Activated CD8-positive, alpha-beta T cell treated with anti-CD3 and anti-CD28 coated beads, Interleukin-2, amount 10 ng/mL, durations not matched to agents 7 days and 5 days (primary cell): ENCODE data around the gene BTBD7. TPM values are rescaled to one million over a fixed set of nuclear protein-coding genes. Genes with fewer than 3 reads are reported as not detected.

Experiments
- ATAC-seq: fragments of 150-1000 bp; cut with Tn5 transposase; one replicate; pipeline ENCODE4 v1.10.0; 2021; ENCODE audit warnings: moderate library complexity
- CTCF ChIA-PET: fragments of 350-600 bp; sonication (Branson Sonifier 250); formaldehyde crosslinking; loops from one replicate; lab custom pipeline; 2021; ENCODE audit warnings: antibody characterized with exemption; lab: Charles Lee
- POLR2A ChIA-PET: fragments of 350-600 bp; sonication (Branson Sonifier 250); formaldehyde crosslinking; loops from one replicate; lab custom pipeline; 2021; ENCODE audit warnings: antibody characterized with exemption; lab: Charles Lee
- DNase-seq: peaks from one replicate; pipeline ENCODE4 v3.0.0-alpha.2; 2020
- H3K27ac Mint-ChIP-seq: one replicate; pipeline ENCODE4 v1.8.0; 2021; ENCODE audit warnings: mild to moderate bottlenecking, mixed read lengths
- H3K27me3 Mint-ChIP-seq: one replicate; pipeline ENCODE4 v1.8.0; 2021; ENCODE audit warnings: low read depth, mixed read lengths
- H3K36me3 Mint-ChIP-seq: one replicate; pipeline ENCODE4 v1.8.0; 2021; ENCODE audit warnings: low read depth, mixed read lengths
- H3K4me1 Mint-ChIP-seq: one replicate; pipeline ENCODE4 v1.8.0; 2021; ENCODE audit warnings: low read depth, mixed read lengths
- H3K4me3 Mint-ChIP-seq: one replicate; pipeline ENCODE4 v1.8.0; 2021; ENCODE audit warnings: mild to moderate bottlenecking, mixed read lengths
- H3K9me3 Mint-ChIP-seq: one replicate; pipeline ENCODE4 v1.8.0; 2022; ENCODE audit warnings: mixed read lengths; ENCODE audit not compliant: insufficient read depth
- total RNA-seq, 2 experiments: library from RNA; stranded (reverse); gene quantifications; one replicate each; pipeline ENCODE4 v1.2.3, GENCODE V29; 2021

The BTBD7 gene
- total RNA-seq, 2 experiments from 2014 or later = 19.0 to 20.4 TPM

DNA sequence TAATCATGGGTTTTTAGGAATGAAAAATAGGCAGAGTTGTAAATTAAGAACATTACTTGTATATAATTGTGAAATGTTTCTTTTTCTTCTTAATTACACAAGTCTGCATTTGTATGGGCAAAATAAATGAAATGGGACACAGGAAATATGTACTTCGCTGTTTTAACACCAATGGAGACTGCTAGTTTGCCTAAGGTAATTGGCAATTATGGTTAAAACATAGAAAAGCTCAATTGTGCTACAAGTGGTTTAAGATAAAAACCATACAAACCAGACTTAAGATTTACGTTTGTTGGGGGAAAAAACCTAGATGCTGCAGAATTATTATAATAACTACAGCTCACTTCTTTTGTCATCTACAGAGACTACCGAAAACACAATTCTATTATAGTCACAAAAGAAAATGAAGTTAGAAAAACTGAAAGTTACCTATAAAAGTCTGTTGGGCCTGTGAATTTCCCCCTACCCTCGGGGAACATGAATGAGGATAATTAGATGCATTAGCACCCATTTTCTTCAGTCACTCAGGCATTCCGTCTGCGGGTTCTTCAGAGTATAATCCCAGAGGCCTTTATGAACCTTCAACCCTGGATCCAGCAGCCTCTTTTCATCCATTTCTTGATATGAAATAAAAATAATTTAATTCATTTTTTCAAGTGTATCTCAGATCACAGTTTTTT is 37.2 kb downstream of the BTBD7 start:
- ChIA-PET CTCF (no interaction called here), POLR2A (interaction anchor here (0.6 kb wide), 1 partner anchor 983 kb away, joined by 3 read pairs; no protein-coding TSS in a partner anchor)
- no peaks in the 10 kb centered on the region for H3K9me3 Mint-ChIP-seq
- DNase-seq = no peak
- no peak for ATAC-seq
- H3K4me3 Mint-ChIP-seq = no peak overlapping the region
- H3K27me3 Mint-ChIP-seq = no peaks in the 10 kb centered on the region
- H3K27ac Mint-ChIP-seq = no peak overlapping the region
- peaks cover 5% of the 10 kb centered on the region for H3K4me1 Mint-ChIP-seq
- peaks cover 16% of the 10 kb centered on the region for H3K36me3 Mint-ChIP-seq

DNA sequence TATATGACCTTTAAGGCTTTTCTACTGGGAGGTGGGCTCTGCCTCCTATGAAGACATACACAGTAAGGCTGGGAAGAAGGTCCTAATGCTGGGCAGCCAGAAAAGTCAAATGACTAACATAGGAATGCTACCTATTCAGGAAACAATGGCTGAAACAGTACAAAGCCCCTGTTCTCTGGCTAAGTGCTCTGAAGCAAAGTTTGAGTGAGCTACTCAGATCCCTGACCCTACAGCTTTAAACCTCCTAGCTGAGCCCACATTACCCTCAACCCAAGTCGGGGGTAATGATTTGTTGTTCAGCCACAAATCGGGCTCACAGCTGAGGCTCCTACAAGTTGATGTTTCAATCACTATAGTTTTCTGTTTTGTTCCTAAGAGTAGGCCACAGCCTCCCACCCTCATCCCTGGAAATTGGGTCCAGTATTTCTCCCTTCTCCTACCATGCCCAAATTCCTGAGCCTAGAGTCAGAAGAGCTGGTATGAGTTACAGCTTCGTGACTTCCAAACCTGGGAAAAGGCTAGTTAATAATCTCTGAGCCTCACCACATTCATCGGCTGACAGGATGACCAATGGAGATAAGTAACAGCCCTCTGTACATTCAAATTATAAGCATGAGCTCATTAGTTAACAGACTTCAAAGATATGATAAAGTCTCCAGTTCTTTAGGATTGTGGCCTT is 46.5 kb downstream of the BTBD7 start:
- DNase-seq = no peak
- H3K27me3 Mint-ChIP-seq = no peaks in the 10 kb centered on the region
- H3K4me1 Mint-ChIP-seq = no peaks in the 10 kb centered on the region
- CTCF ChIA-PET = interaction anchor here (1.6 kb wide), 1 partner anchor 10 kb away, joined by 3 read pairs; no protein-coding TSS in a partner anchor
- no peak for ATAC-seq
- peaks cover 11% of the 10 kb centered on the region for H3K36me3 Mint-ChIP-seq
- H3K4me3 Mint-ChIP-seq = no peak overlapping the region
- H3K27ac Mint-ChIP-seq = no peak overlapping the region
- no peaks in the 10 kb centered on the region for H3K9me3 Mint-ChIP-seq
- POLR2A ChIA-PET = no interaction called here

DNA sequence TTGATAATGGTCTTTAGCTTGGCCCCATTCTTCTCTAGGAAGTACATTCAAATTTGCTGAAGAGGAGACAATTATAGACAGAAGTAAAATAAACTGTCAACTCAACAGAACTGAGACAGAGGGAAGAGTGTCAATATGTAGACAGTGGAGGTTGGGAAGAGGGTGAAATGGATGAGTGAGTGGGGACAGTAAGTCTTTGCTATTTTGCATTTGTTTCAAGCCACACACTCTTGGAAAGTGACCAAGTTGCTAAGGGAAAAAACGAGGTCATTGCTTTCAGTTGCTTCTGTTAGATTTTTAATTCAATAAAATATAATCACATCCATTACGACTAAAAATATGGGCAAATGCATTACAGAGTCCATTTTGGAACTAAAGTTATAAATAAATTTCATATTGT is 47.8 kb downstream of the BTBD7 start:
- peaks cover 11% of the 10 kb centered on the region for H3K36me3 Mint-ChIP-seq
- no peaks in the 10 kb centered on the region for H3K27me3 Mint-ChIP-seq
- no peak for ATAC-seq
- ChIA-PET POLR2A (no interaction called here), CTCF (interaction anchor here (0.9 kb wide), 1 partner anchor 18 kb away, joined by 3 read pairs; no protein-coding TSS in a partner anchor)
- no peaks in the 10 kb centered on the region for H3K9me3 Mint-ChIP-seq
- H3K4me3 Mint-ChIP-seq = no peak overlapping the region
- H3K27ac Mint-ChIP-seq = no peak overlapping the region
- no peak for DNase-seq
- H3K4me1 Mint-ChIP-seq = no peaks in the 10 kb centered on the region

GRCh38 chr14:93281937-93282336 is 50.9 kb downstream of the BTBD7 start:
- Mint-ChIP-seq H3K4me3 (no peak overlapping the region), H3K27me3 (no peaks in the 10 kb centered on the region), H3K4me1 (no peaks in the 10 kb centered on the region), H3K27ac (no peak overlapping the region), H3K36me3 (peaks cover 9% of the 10 kb centered on the region), H3K9me3 (no peaks in the 10 kb centered on the region)
- ChIA-PET POLR2A (no interaction called here), CTCF (no interaction called here)
- ATAC-seq (no peak), DNase-seq (no peak)

DNA sequence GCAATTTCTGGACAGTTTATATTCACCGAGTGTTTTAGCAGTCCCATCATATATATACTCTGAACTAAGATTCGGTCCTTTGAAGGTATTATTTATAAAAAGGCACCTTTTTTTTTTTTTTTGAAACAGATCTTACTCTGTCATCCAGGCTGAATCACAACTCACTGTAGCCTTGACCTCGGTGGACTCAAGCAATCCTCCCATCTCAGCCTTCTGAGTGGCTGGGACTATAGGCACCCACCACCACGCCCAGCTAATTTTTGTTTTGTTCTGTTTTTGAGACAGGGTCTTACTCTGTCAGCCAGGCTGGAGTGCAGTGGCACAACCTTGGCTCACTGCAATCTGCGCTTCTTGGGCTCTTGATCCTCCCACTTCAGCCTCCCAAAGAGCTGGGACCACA is 52.1 kb downstream of the BTBD7 start:
- no peak for DNase-seq
- Mint-ChIP-seq H3K36me3 (peaks cover 5% of the 10 kb centered on the region), H3K4me1 (no peaks in the 10 kb centered on the region), H3K27me3 (no peaks in the 10 kb centered on the region), H3K27ac (no peak overlapping the region), H3K9me3 (no peaks in the 10 kb centered on the region), H3K4me3 (no peak overlapping the region)
- POLR2A ChIA-PET = no interaction called here
- ATAC-seq = no peak
- CTCF ChIA-PET = no interaction called here

- ATAC-seq = no peak
- CTCF ChIA-PET = no interaction called here
- POLR2A ChIA-PET = no interaction called here
- no peak for DNase-seq
- no peaks in the 10 kb centered on the region for H3K4me1 Mint-ChIP-seq
- H3K9me3 Mint-ChIP-seq = no peaks in the 10 kb centered on the region
- H3K27ac Mint-ChIP-seq = no peak overlapping the region
- H3K4me3 Mint-ChIP-seq = no peak overlapping the region
- H3K27me3 Mint-ChIP-seq = no peaks in the 10 kb centered on the region
- peaks cover 3% of the 10 kb centered on the region for H3K36me3 Mint-ChIP-seq
Observed at GRCh38 chr14:93276031-93276716, 56.7 kb downstream of the BTBD7 start.

- CTCF ChIA-PET = no interaction called here
- POLR2A ChIA-PET = no interaction called here
- Mint-ChIP-seq H3K36me3 (peaks cover 3% of the 10 kb centered on the region), H3K9me3 (no peaks in the 10 kb centered on the region), H3K27me3 (no peaks in the 10 kb centered on the region), H3K27ac (no peak overlapping the region), H3K4me1 (no peaks in the 10 kb centered on the region), H3K4me3 (no peak overlapping the region)
- DNase-seq (no peak), ATAC-seq (no peak)
Observed at GRCh38 chr14:93274055-93274806, 58.6 kb downstream of the BTBD7 start.

GRCh38 chr14:93271111-93271510 is 61.7 kb downstream of the BTBD7 start:
- CTCF ChIA-PET = no interaction called here
- H3K36me3 Mint-ChIP-seq = no peaks in the 10 kb centered on the region
- H3K27me3 Mint-ChIP-seq = no peaks in the 10 kb centered on the region
- DNase-seq (no peak), ATAC-seq (no peak)
- POLR2A ChIA-PET = no interaction called here
- no peak overlapping the region for H3K27ac Mint-ChIP-seq
- no peak overlapping the region for H3K4me3 Mint-ChIP-seq
- H3K9me3 Mint-ChIP-seq = no peaks in the 10 kb centered on the region
- no peaks in the 10 kb centered on the region for H3K4me1 Mint-ChIP-seq

DNA sequence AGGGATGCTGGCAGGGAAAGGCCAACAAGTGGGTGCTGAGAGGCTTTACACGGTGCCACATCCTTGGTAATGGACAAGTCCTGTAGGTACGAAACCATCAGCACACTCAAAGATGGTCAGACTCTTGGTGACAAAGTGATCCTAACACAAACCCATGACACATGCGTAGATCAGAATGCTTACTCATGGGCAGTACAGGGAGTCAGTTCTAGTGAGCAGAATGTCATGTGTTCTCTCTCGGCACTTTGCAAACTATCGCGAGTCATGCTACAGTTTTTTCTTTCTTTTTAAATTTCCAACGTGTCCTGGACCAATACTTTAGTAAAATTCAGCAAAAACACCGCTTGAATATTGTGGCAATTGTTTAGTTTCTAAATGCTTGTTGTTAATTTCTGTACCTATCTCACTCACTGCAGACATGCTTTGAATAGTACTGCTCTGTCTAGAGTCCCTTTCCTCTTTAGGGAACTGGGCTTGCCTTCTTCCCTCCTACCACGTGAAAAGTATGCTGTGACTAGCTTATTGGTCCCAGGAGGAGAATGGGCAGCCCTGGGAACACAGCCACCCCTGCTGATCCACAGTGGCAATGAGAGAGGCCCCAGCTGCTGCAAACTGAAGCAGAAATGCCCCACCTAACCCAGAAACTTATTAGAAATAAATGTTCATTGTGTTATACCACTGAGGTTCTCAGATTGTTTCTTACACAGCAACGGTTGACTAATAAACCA is 63.3 kb downstream of the BTBD7 start:
- no peak for ATAC-seq
- no peaks in the 10 kb centered on the region for H3K27me3 Mint-ChIP-seq
- ChIA-PET CTCF (interaction anchor here (0.8 to 1.3 kb wide), 3 partner anchors 11 to 156 kb away, joined by 3 read pairs; no protein-coding TSS in a partner anchor), POLR2A (no interaction called here)
- no peak overlapping the region for H3K4me3 Mint-ChIP-seq
- no peaks in the 10 kb centered on the region for H3K36me3 Mint-ChIP-seq
- H3K27ac Mint-ChIP-seq = no peak overlapping the region
- no peaks in the 10 kb centered on the region for H3K9me3 Mint-ChIP-seq
- H3K4me1 Mint-ChIP-seq = no peaks in the 10 kb centered on the region
- DNase-seq = no peak

DNA sequence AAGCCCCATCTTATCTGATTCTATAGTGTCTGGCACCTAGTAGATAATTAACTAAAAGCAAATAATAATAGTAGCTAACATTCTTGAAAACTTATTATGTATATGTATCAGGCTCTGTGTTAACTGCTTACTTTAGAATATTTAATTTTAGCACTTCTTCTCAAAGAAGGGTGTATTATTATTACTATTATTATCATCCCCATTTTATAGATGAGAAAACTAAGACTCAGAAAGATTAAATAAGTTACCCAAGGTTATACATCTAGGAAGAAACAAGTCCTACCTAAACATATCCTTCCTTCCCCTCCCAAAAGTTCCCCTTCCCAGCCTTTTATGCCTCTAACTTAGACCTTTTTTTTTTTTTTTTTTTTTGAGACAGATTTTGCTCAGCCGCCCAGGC is 64.4 kb downstream of the BTBD7 start:
- no peaks in the 10 kb centered on the region for H3K27me3 Mint-ChIP-seq
- ChIA-PET POLR2A (no interaction called here), CTCF (interaction anchor here (0.7 kb wide), 1 partner anchor 51 kb away, joined by 4 read pairs; no protein-coding TSS in a partner anchor)
- peaks cover 4% of the 10 kb centered on the region for H3K36me3 Mint-ChIP-seq
- peaks cover 10% of the 10 kb centered on the region for H3K4me1 Mint-ChIP-seq
- ATAC-seq (no peak), DNase-seq (no peak)
- no peak overlapping the region for H3K27ac Mint-ChIP-seq
- no peak overlapping the region for H3K4me3 Mint-ChIP-seq
- no peaks in the 10 kb centered on the region for H3K9me3 Mint-ChIP-seq

DNA sequence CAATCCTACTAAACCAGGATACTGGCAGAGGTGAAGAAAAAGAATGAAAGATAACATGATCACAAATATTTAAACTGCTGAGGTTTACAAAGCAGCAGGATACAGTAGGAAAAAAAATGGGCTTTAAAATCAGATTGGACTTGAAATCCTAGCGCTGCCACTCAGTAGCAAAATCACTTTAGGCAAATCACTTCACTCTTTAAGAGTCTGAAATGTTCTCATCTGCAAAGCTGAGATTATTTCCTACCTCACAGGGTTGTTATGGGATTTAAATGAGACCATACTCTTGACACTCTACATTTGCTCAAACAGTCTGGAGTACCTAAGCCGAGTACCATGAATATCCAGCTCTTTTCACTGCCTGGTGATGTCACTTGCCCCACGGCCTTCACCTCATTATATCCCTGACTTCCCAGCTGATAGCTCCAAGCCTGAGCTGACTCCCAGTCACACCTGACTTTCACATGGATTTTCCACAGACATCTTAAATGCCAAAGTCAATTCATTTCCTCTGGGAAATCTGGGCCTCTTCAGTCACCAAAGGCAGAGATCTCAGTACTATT is 65.6 kb downstream of the BTBD7 start:
- ChIA-PET CTCF (interaction anchor here (1.1 to 1.2 kb wide), 2 partner anchors 8 to 18 kb away, joined by 3 read pairs; no protein-coding TSS in a partner anchor), POLR2A (interaction anchor here (1.0 kb wide), 1 partner anchor 83 kb away, joined by 3 read pairs; the partner anchor contains the start of genes LYSET and MOAP1)
- H3K27ac Mint-ChIP-seq = no peak overlapping the region
- ATAC-seq (no peak), DNase-seq (no peak)
- H3K4me1 Mint-ChIP-seq = peaks cover 18% of the 10 kb centered on the region
- no peaks in the 10 kb centered on the region for H3K27me3 Mint-ChIP-seq
- H3K36me3 Mint-ChIP-seq = peaks cover 14% of the 10 kb centered on the region
- no peak overlapping the region for H3K4me3 Mint-ChIP-seq
- H3K9me3 Mint-ChIP-seq = no peaks in the 10 kb centered on the region
